HEK293 (cell line): ENCODE results near the gene NAPSA.

Experiments used
- PRDM1 ChIP-seq: fragments of 450-650 bp; formaldehyde crosslinking; IDR thresholded peaks from 2 replicates; pipeline ENCODE4; 2016; ENCODE audit warnings: missing biosample characterization, missing genetic modification characterization
- SALL2 ChIP-seq: fragments of 450-650 bp; formaldehyde crosslinking; IDR thresholded peaks from 2 replicates; pipeline ENCODE4 v1.5.0; 2017; ENCODE audit warnings: missing biosample characterization, mild to moderate bottlenecking, missing genetic modification characterization, borderline replicate concordance
- TCF7L2 ChIP-seq: IDR thresholded peaks from 2 replicates; pipeline ENCODE4 v1.6.1; 2011; ENCODE audit warnings: low read depth, mild to moderate bottlenecking, inconsistent platforms, low read length, moderate library complexity, borderline replicate concordance
- YY2 ChIP-seq: fragments of 450-650 bp; formaldehyde crosslinking; IDR thresholded peaks from 2 replicates; pipeline ENCODE4 v1.5.1; 2016; ENCODE audit warnings: missing biosample characterization, missing genetic modification characterization
- ZBTB7A ChIP-seq: fragments of 450-650 bp; formaldehyde crosslinking; IDR thresholded peaks from 2 replicates; pipeline ENCODE4 v1.5.1; 2016; ENCODE audit warnings: low read depth, missing biosample characterization, missing genetic modification characterization
- ZFP41 ChIP-seq: fragments of 450-650 bp; formaldehyde crosslinking; IDR thresholded peaks from 2 replicates; pipeline ENCODE4 v1.5.1; 2016; ENCODE audit warnings: missing biosample characterization, missing genetic modification characterization, borderline replicate concordance
- ZNF266 ChIP-seq: fragments of 450-650 bp; formaldehyde crosslinking; IDR thresholded peaks from 2 replicates; pipeline ENCODE4 v1.5.1; 2016; ENCODE audit warnings: missing biosample characterization, missing genetic modification characterization, low read depth
- ZNF274 ChIP-seq, 2 experiments: fragments of 200-500 bp in 1 of 2; fragments of 450-650 bp in 1 of 2; sonication (Bioruptor generic) in 1 of 2; formaldehyde crosslinking in 1 of 2; IDR thresholded peaks; 2 replicates each; pipeline versions ENCODE4 v1.5.1 to v1.6.1; 2014 to 2016; ENCODE audit warnings: borderline replicate concordance in 1 of 2, inconsistent platforms in 1 of 2, low read length in 1 of 2, missing biosample characterization in 1 of 2, missing genetic modification characterization in 1 of 2
- ZNF416 ChIP-seq: fragments of 450-650 bp; formaldehyde crosslinking; IDR thresholded peaks from 2 replicates; pipeline ENCODE4 v1.5.1; 2016; ENCODE audit warnings: missing biosample characterization, missing genetic modification characterization
- ZNF549 ChIP-seq: fragments of 450-650 bp; IDR thresholded peaks from 2 replicates; pipeline ENCODE4 v1.5.1; 2018; ENCODE audit warnings: missing biosample characterization, missing genetic modification characterization, mild to moderate bottlenecking, inconsistent platforms, moderate library complexity
- TF ChIP-seq, protein P1 (sequence below): fragments of 450-650 bp; formaldehyde crosslinking; IDR thresholded peaks from 2 replicates; pipeline ENCODE4 v1.5.1; 2016; ENCODE audit warnings: missing biosample characterization, missing genetic modification characterization
- TF ChIP-seq, protein P2 (sequence below): fragments of 450-650 bp; formaldehyde crosslinking; IDR thresholded peaks from 2 replicates; pipeline ENCODE4 v1.5.1; 2016; ENCODE audit warnings: missing biosample characterization, missing genetic modification characterization, borderline replicate concordance

DNA sequence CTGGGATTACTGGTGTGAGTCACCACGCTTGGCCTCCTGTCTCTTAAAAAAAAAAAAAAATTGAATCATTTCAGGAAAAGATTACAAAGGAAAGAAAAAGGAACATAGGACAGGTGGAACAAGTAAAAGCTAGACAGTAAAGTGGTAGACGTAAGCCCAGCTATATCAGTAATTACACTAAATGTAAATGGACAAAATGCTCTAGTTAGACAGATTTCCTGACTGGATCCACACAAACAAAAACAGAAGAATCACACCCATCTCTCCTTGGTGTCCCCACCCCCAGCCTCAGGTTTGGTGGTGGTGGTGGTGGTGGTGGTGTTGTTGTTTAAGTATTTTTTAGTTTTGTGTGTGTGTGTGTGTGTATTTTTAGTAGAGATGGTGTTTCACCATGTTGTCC, 47.0 kb upstream of the NAPSA start:
- TF ChIP-seq ZNF549 (tag by site-specific recombination) (no peak), ZBTB7A (no peak), YY2 (tag by site-specific recombination) (no peak), ZFP41 (tag by site-specific recombination) (no peak), ZNF266 (tag by site-specific recombination) (no peak), ZNF416 (tag by site-specific recombination) (no peak), SALL2 (no peak), TCF7L2 (no peak), PRDM1 (tag by site-specific recombination) (no peak), ZNF274 (IDR thresholded peaks at IDR 0.05; ENCODE audit: low read length) (no peak), ZNF274 (tag by site-specific recombination; IDR thresholded peaks at IDR 0.05; ENCODE audit: borderline replicate concordance) (no peak)
- TF ChIP-seq, protein P1, sequence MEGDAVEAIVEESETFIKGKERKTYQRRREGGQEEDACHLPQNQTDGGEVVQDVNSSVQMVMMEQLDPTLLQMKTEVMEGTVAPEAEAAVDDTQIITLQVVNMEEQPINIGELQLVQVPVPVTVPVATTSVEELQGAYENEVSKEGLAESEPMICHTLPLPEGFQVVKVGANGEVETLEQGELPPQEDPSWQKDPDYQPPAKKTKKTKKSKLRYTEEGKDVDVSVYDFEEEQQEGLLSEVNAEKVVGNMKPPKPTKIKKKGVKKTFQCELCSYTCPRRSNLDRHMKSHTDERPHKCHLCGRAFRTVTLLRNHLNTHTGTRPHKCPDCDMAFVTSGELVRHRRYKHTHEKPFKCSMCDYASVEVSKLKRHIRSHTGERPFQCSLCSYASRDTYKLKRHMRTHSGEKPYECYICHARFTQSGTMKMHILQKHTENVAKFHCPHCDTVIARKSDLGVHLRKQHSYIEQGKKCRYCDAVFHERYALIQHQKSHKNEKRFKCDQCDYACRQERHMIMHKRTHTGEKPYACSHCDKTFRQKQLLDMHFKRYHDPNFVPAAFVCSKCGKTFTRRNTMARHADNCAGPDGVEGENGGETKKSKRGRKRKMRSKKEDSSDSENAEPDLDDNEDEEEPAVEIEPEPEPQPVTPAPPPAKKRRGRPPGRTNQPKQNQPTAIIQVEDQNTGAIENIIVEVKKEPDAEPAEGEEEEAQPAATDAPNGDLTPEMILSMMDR (tag by site-specific recombination), result no peak
- TF ChIP-seq, protein P2, sequence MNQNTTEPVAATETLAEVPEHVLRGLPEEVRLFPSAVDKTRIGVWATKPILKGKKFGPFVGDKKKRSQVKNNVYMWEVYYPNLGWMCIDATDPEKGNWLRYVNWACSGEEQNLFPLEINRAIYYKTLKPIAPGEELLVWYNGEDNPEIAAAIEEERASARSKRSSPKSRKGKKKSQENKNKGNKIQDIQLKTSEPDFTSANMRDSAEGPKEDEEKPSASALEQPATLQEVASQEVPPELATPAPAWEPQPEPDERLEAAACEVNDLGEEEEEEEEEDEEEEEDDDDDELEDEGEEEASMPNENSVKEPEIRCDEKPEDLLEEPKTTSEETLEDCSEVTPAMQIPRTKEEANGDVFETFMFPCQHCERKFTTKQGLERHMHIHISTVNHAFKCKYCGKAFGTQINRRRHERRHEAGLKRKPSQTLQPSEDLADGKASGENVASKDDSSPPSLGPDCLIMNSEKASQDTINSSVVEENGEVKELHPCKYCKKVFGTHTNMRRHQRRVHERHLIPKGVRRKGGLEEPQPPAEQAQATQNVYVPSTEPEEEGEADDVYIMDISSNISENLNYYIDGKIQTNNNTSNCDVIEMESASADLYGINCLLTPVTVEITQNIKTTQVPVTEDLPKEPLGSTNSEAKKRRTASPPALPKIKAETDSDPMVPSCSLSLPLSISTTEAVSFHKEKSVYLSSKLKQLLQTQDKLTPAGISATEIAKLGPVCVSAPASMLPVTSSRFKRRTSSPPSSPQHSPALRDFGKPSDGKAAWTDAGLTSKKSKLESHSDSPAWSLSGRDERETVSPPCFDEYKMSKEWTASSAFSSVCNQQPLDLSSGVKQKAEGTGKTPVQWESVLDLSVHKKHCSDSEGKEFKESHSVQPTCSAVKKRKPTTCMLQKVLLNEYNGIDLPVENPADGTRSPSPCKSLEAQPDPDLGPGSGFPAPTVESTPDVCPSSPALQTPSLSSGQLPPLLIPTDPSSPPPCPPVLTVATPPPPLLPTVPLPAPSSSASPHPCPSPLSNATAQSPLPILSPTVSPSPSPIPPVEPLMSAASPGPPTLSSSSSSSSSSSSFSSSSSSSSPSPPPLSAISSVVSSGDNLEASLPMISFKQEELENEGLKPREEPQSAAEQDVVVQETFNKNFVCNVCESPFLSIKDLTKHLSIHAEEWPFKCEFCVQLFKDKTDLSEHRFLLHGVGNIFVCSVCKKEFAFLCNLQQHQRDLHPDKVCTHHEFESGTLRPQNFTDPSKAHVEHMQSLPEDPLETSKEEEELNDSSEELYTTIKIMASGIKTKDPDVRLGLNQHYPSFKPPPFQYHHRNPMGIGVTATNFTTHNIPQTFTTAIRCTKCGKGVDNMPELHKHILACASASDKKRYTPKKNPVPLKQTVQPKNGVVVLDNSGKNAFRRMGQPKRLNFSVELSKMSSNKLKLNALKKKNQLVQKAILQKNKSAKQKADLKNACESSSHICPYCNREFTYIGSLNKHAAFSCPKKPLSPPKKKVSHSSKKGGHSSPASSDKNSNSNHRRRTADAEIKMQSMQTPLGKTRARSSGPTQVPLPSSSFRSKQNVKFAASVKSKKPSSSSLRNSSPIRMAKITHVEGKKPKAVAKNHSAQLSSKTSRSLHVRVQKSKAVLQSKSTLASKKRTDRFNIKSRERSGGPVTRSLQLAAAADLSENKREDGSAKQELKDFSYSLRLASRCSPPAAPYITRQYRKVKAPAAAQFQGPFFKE (tag by site-specific recombination), result no peak
